GM12878 (cell line): ENCODE measurements around the gene FMN2.

Experiments used
- ATF7 ChIP-seq: fragments of 450-650 bp; IDR thresholded peaks from 2 replicates; pipeline ENCODE4 v1.6.1; 2016; ENCODE audit warnings: low read depth, mild to moderate bottlenecking
- CBX5 ChIP-seq: sonication (generic); IDR thresholded peaks from 2 replicates; pipeline ENCODE4 v1.6.1; 2016; ENCODE audit warnings: low read depth, moderate library complexity, mild to moderate bottlenecking, inconsistent platforms
- EED ChIP-seq: sonication (generic); IDR thresholded peaks from 2 replicates; pipeline ENCODE4 v1.6.1; 2016; ENCODE audit warnings: antibody characterized with exemption, low read depth
- EZH2 ChIP-seq: IDR thresholded peaks from 2 replicates; pipeline ENCODE4 v1.6.1; 2012; ENCODE audit warnings: low read depth, mild to moderate bottlenecking, control low read depth, inconsistent platforms, low read length, borderline replicate concordance; ENCODE audit not compliant: control insufficient read depth
- MTA2 ChIP-seq: fragments of 450-650 bp; IDR thresholded peaks from 2 replicates; pipeline ENCODE4 v1.6.1; 2016; ENCODE audit warnings: low read depth, mild to moderate bottlenecking, moderate library complexity
- POLR2AphosphoS2 ChIP-seq: IDR thresholded peaks from 2 replicates; pipeline ENCODE4 v1.6.1; 2011; ENCODE audit warnings: low read depth, mild to moderate bottlenecking, low read length, improper control_type of control experiment, moderate library complexity
- ZBTB33 ChIP-seq: fragments of 450-650 bp; IDR thresholded peaks from 2 replicates; pipeline ENCODE4 v1.6.1; 2017; ENCODE audit warnings: mild to moderate bottlenecking

- TF ChIP-seq ATF7 (no peak), CBX5 (no peak), ZBTB33 (no peak), MTA2 (no peak), EZH2 (no peak), EED (no peak), POLR2AphosphoS2 (no peak)
Observed at GRCh38 chr1:240258910-240259309, 167.2 kb downstream of the FMN2 start.
